Measurements from ENCODE around the gene CLDN17. TPM values are rescaled to one million over a fixed set of nuclear protein-coding genes. Genes with fewer than 3 reads are reported as not detected.

Gene CLDN17, protein sequence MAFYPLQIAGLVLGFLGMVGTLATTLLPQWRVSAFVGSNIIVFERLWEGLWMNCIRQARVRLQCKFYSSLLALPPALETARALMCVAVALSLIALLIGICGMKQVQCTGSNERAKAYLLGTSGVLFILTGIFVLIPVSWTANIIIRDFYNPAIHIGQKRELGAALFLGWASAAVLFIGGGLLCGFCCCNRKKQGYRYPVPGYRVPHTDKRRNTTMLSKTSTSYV
- not detected for total RNA-seq

DNA sequence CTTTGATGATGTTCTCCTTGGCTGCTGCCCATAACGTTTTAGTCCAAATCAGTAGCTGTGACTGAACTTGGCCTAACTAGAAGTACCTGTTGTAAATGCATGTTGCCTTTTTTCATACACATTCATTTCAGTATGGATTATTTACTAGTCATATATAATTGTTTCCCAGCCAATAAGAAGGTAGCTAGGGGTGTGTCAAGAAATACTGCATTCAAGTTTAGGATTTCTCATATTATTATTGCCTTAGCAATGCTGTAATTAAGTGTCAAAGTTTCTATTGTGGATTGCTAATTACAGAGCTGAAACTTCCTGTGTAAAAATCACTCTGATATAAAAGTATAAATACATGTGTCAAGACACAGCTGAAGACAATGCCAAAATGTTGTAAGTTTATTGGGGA lies at the start of gene CLDN17:
TSS of gene CLDN17 (minus strand) at position 101 of the 400 bp plus-strand sequence. CDS start 188 bp downstream, outside the sequence.
- Mint-ChIP-seq H3K36me3 (ENCODE audit: low read depth) (no peaks in the 10 kb centered on the region), H3K4me3 (no peak within 1 kb of the TSS), H3K27me3 (ENCODE audit: low read depth) (no peaks in the 10 kb centered on the region), H3K4me1 (ENCODE audit: low read depth) (no peaks in the 10 kb centered on the region), H3K9me3 (ENCODE audit: insufficient read depth) (no peaks in the 10 kb centered on the region), H3K27ac (no peak within 1 kb of the TSS)
- no peak for DNase-seq
- ChIA-PET POLR2A (no interaction called here), CTCF (no interaction called here)
- no peak for ATAC-seq

DNA sequence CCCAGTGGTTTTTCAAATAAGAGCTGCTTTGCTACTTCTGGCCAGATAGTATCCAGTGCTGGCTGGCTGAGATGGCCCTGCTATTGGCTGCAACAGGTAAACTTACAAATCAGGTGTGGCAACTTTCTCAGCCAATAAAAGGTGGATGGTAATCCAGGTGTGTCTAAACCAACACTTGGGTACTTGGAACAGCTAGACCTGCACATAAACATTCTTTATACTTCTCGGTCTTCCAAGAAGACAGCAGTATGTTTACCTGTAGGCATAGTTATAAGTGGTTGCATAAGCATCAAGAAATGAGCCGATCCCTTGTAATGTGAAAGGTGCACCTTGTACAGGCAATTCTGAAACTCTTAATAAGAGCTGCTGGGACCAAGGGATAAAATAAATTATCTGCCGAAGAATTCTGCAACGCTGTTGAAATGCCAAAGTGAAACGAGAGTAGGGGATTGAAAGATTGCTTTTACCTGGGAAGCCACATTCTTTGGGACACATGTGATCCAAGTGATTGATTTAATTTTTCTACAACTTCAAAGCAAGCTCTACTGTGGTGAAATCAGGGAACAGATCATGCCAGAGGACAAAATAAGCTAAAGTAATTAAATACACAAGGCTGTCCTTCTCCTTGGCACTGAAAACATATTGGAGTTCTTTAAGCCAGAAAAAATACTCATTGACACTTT lies 49.6 kb upstream of the CLDN17 start, which contains the start of gene CLDN8:
TSS of gene CLDN8 (minus strand) at position 57 of the 683 bp plus-strand sequence. CDS start 172 bp downstream, outside the sequence.
- ATAC-seq (no peak), DNase-seq (no peak)
- H3K27me3 Mint-ChIP-seq (ENCODE audit: low read depth) = no peaks in the 10 kb centered on the region
- ChIA-PET POLR2A (no interaction called here), CTCF (no interaction called here)
- no peaks in the 10 kb centered on the region for H3K36me3 Mint-ChIP-seq (ENCODE audit: low read depth)
- no peaks in the 10 kb centered on the region for H3K4me1 Mint-ChIP-seq (ENCODE audit: low read depth)
- H3K9me3 Mint-ChIP-seq (ENCODE audit: insufficient read depth) = no peaks in the 10 kb centered on the region
- no peak within 1 kb of the TSS for H3K4me3 Mint-ChIP-seq
- H3K27ac Mint-ChIP-seq = no peak within 1 kb of the TSS

DNA sequence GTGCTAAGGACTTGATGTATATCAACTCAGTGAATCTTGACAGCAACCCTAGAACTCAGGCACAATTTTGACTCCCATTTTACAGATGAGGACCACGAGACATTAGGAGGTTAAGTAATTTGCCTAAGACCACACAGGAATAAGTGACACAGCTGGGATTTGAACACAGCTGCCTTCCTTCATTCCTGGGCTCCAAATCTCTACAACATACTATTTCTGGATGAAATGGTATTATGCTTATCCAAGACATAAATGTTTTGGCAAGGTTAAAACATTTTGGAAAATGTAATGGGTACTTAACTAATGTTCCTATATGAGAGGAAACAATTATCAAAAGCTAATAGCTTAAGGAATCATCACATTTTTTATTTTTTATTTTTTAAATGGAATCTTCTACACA lies 44.5 kb upstream of the CLDN17 start:
- ChIA-PET POLR2A (no interaction called here), CTCF (no interaction called here)
- Mint-ChIP-seq H3K27me3 (ENCODE audit: low read depth) (no peaks in the 10 kb centered on the region), H3K4me1 (ENCODE audit: low read depth) (no peaks in the 10 kb centered on the region), H3K4me3 (no peak overlapping the region), H3K9me3 (ENCODE audit: insufficient read depth) (no peaks in the 10 kb centered on the region), H3K36me3 (ENCODE audit: low read depth) (no peaks in the 10 kb centered on the region), H3K27ac (no peak overlapping the region)
- DNase-seq = no peak
- no peak for ATAC-seq

DNA sequence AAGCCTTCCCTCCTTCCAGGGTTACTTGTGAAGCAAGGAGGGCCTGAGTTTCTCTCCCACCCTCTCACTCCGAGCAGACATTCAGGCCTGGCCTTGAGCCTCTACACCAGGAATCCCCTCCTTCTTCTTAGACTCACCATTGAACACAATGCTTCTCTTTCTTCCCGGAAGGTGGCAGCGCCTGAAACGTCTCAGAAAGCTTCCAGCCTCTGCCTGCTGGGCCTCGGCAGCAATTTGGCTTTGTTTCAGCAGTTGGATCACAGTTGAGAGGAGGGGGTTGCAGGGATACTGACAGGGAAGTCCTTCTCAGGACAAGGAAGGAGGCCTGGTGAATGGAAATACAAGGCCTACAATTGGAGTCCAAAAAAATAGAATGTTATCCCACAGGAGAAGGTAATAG lies 43.0 kb upstream of the CLDN17 start:
- Mint-ChIP-seq H3K4me1 (ENCODE audit: low read depth) (no peaks in the 10 kb centered on the region), H3K4me3 (no peak overlapping the region), H3K9me3 (ENCODE audit: insufficient read depth) (no peaks in the 10 kb centered on the region), H3K27ac (no peak overlapping the region), H3K36me3 (ENCODE audit: low read depth) (no peaks in the 10 kb centered on the region), H3K27me3 (ENCODE audit: low read depth) (no peaks in the 10 kb centered on the region)
- CTCF ChIA-PET = no interaction called here
- POLR2A ChIA-PET = no interaction called here
- DNase-seq (no peak), ATAC-seq (no peak)

DNA sequence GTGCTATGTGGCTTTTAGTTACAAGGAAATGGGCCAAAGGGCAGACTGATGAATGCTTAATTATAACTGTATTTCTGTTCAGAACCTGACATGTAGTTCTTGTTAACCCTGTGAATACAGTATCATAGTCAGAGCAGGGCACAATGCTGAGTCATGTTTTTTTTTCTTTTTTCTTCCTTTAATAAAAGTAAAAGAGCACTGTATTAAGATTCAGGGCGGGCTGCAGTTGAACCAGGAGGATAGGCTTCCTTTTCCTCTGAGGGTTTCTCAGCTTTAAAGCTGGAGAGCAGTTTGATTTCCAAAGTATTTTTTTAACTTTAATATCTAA lies 40.6 kb upstream of the CLDN17 start:
- no peak for ATAC-seq
- no peaks in the 10 kb centered on the region for H3K4me1 Mint-ChIP-seq (ENCODE audit: low read depth)
- CTCF ChIA-PET = no interaction called here

DNA sequence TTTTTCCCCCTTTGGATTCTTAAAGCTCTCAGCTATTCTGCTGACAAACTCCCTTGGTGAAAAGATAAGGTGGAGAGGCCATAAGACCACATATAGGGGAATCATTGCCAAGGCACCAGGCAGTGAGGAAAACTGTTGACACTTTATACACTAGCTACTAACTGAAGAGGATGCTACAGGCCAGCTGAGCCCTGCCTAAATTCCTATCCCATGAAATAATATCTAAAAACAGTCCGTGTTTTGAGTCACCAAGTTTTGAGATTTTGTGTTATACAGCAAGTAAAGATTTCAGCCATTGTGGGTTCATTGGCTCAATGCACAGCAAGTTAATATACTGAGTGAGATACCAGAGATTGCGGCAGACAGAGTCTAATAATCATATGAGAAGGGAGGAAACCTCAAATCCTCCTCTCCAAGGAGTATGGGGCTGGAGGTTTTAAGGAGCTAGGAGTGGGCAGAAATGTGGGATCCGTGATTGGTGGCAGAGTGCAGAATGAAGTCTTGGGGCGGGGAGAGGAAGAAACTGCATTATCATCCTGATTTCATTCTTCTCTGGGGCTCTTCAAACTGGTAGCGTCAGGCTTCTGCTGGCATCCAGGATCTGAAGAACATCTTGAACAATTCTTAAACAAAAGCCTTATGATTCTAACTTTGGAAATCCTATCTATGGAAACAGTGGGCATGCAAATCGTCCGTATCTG lies 40.1 kb upstream of the CLDN17 start:
- no peaks in the 10 kb centered on the region for H3K9me3 Mint-ChIP-seq (ENCODE audit: insufficient read depth)

More for the DNA sequence above, 40.6 kb upstream of the CLDN17 start:
- Mint-ChIP-seq H3K4me3 (no peak overlapping the region), H3K27me3 (ENCODE audit: low read depth) (no peaks in the 10 kb centered on the region), H3K36me3 (ENCODE audit: low read depth) (no peaks in the 10 kb centered on the region), H3K27ac (no peak overlapping the region), H3K9me3 (ENCODE audit: insufficient read depth) (no peaks in the 10 kb centered on the region)
- no peak for DNase-seq
- POLR2A ChIA-PET = no interaction called here

DNA sequence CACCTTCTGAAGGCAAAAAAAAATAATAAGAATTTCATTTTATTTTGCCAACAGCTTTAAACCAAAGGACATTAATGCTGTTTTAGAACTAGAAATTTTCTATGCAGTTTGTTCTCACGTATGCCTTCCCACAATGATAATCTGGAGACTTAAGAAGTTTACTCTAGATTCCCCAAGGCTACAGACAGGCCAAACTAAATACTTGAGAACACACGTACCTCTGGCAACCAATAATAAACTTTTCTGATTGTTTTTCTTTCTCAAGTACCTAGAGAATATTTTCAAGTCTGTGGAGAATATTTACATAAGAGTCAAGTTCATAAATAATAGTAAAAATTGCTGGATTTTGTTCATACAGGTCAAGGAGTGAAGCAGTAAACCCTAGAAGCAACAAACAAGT lies 33.4 kb upstream of the CLDN17 start:
- Mint-ChIP-seq H3K4me3 (no peak overlapping the region), H3K36me3 (ENCODE audit: low read depth) (no peaks in the 10 kb centered on the region), H3K27ac (no peak overlapping the region), H3K9me3 (ENCODE audit: insufficient read depth) (no peaks in the 10 kb centered on the region), H3K27me3 (ENCODE audit: low read depth) (no peaks in the 10 kb centered on the region), H3K4me1 (ENCODE audit: low read depth) (no peaks in the 10 kb centered on the region)
- ATAC-seq (no peak), DNase-seq (no peak)
- CTCF ChIA-PET = no interaction called here
- POLR2A ChIA-PET = no interaction called here

More for the DNA sequence above, 40.1 kb upstream of the CLDN17 start:
- ChIA-PET POLR2A (no interaction called here), CTCF (no interaction called here)
- H3K4me1 Mint-ChIP-seq (ENCODE audit: low read depth) = no peaks in the 10 kb centered on the region
- no peak for DNase-seq
- no peak for ATAC-seq
- no peak overlapping the region for H3K27ac Mint-ChIP-seq
- H3K27me3 Mint-ChIP-seq (ENCODE audit: low read depth) = no peaks in the 10 kb centered on the region
- no peak overlapping the region for H3K4me3 Mint-ChIP-seq
- no peaks in the 10 kb centered on the region for H3K36me3 Mint-ChIP-seq (ENCODE audit: low read depth)

DNA sequence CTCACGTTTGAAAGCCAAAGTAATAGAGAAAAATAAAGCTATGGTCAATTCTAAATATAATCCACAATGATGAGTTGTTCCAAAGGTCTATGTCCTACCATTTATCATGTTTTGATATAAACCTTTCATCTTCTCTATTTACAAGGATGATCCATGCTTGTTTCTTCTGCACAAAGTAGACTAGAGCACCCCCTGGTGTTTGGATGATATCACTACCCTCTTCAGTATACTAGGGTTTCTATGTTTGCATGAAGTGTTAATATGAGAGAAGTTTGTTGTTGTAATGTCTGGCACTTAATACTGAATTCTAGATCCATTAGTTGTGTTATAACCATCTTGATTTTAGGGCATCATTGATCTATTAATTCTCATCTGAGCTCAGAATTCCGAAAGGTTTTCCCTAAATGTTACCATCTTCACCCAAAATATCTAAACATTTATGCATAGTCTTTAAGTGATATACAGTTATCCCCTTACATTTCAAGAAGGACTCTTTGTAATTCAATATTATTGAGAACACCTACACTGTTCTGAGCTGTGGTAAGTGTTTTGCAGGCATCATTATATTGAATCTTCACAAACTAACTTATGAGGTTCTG lies 28.2 kb upstream of the CLDN17 start:
- H3K27ac Mint-ChIP-seq = no peak overlapping the region
- H3K36me3 Mint-ChIP-seq (ENCODE audit: low read depth) = no peaks in the 10 kb centered on the region
- peak; percentile 22 for DNase-seq
- H3K9me3 Mint-ChIP-seq (ENCODE audit: insufficient read depth) = no peaks in the 10 kb centered on the region
- ATAC-seq = no peak
- H3K4me1 Mint-ChIP-seq (ENCODE audit: low read depth) = no peaks in the 10 kb centered on the region
- CTCF ChIA-PET = interaction anchor here (1.3 kb wide), 1 partner anchor 13 kb away, joined by 3 read pairs; no protein-coding TSS in a partner anchor
- no peak overlapping the region for H3K4me3 Mint-ChIP-seq
- no peaks in the 10 kb centered on the region for H3K27me3 Mint-ChIP-seq (ENCODE audit: low read depth)
- POLR2A ChIA-PET = no interaction called here

DNA sequence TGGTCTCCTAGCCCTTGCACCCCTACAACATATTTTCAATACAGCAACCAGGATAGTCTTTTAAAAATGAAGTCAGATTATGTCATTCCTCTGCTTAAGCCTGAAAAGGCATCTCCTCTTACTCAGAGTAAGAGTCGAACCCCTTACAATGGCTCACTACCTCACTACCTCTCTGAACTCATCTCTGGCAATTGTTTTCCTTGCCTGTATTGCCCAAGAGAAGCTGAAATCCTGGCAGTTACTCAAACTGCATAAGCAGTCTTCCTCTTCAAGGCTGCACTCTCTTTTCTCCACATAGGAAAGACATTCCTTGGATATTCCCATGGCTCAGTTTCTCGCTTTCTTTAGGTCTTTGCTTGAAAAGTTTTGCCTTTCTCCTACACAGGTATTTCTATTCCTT lies 26.6 kb upstream of the CLDN17 start:
- no peaks in the 10 kb centered on the region for H3K4me1 Mint-ChIP-seq (ENCODE audit: low read depth)
- DNase-seq = no peak
- POLR2A ChIA-PET = no interaction called here
- no peak for ATAC-seq
- H3K36me3 Mint-ChIP-seq (ENCODE audit: low read depth) = no peaks in the 10 kb centered on the region
- no peak overlapping the region for H3K4me3 Mint-ChIP-seq
- no peak overlapping the region for H3K27ac Mint-ChIP-seq
- CTCF ChIA-PET = no interaction called here
- H3K9me3 Mint-ChIP-seq (ENCODE audit: insufficient read depth) = no peaks in the 10 kb centered on the region
- no peaks in the 10 kb centered on the region for H3K27me3 Mint-ChIP-seq (ENCODE audit: low read depth)

DNA sequence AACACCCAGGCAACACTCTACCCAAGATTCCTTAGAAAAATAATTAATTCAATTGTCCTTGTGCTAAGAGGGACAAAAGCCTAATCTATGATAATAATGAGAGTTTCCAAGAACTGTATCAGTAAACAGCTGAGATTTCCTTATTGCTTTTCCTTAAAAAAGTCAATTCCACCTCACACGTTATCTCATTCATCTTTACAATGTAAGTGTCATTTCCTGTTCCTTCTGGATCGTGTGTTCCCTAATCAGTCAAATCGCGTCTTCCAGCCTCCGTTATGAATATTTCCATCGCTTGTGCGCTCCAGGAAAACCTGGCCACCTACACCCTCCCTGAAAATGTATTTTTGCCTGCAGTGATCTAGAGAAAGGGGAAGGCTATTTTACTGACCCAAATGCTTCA lies 23.9 kb upstream of the CLDN17 start:
- Mint-ChIP-seq H3K4me3 (no peak overlapping the region), H3K9me3 (ENCODE audit: insufficient read depth) (no peaks in the 10 kb centered on the region), H3K27me3 (ENCODE audit: low read depth) (no peaks in the 10 kb centered on the region), H3K36me3 (ENCODE audit: low read depth) (no peaks in the 10 kb centered on the region), H3K4me1 (ENCODE audit: low read depth) (no peaks in the 10 kb centered on the region), H3K27ac (no peak overlapping the region)
- DNase-seq = no peak
- ChIA-PET POLR2A (no interaction called here), CTCF (no interaction called here)
- ATAC-seq = no peak

DNA sequence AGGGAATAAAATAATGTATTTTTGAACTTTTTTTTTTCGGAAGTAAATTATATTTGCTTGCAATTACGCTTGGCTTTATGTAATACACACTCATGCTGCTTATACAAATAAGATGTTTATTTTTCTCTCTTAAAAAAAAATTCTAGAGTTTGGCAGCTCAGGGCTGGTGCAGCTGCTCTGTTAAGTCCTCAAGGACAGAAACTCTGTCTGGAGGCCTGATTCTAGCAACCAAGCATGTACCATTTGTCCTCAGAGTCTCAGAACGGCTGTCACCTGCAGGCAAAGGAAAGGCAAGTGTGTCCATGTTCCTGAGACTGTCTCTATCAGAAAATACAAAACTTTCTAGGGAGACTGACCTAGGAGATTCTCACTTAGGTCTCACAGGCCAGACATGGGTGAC lies 23.2 kb upstream of the CLDN17 start:
- Mint-ChIP-seq H3K27ac (no peak overlapping the region), H3K4me1 (ENCODE audit: low read depth) (no peaks in the 10 kb centered on the region), H3K9me3 (ENCODE audit: insufficient read depth) (no peaks in the 10 kb centered on the region), H3K4me3 (no peak overlapping the region), H3K36me3 (ENCODE audit: low read depth) (no peaks in the 10 kb centered on the region), H3K27me3 (ENCODE audit: low read depth) (no peaks in the 10 kb centered on the region)
- CTCF ChIA-PET = no interaction called here
- ATAC-seq = no peak
- no peak for DNase-seq
- POLR2A ChIA-PET = no interaction called here

DNA sequence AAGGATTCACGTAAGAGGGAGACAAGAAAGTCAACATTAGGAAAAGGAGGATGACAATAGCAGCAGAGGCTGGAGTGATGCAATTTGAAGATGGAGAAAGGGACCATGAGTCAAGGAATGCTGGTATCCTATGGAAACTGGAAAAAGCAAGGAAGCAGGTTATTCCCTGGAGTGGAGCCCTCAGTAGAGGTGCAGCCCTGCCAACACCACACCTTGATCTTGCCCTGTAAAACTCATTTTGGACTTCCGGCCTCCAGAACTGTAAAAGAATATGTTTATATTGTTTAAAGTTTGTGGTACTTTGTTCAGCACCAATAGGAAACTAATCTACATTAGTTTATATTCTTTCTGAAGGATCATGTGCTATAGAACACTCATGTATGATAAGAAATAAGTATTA lies 19.6 kb upstream of the CLDN17 start:
- Mint-ChIP-seq H3K9me3 (ENCODE audit: insufficient read depth) (no peaks in the 10 kb centered on the region), H3K4me1 (ENCODE audit: low read depth) (no peaks in the 10 kb centered on the region), H3K36me3 (ENCODE audit: low read depth) (no peaks in the 10 kb centered on the region), H3K4me3 (no peak overlapping the region), H3K27me3 (ENCODE audit: low read depth) (no peaks in the 10 kb centered on the region), H3K27ac (no peak overlapping the region)
- DNase-seq (no peak), ATAC-seq (no peak)
- POLR2A ChIA-PET = no interaction called here
- CTCF ChIA-PET = no interaction called here
